ENCODE results near the gene PNCK.

Gene PNCK

DNA sequence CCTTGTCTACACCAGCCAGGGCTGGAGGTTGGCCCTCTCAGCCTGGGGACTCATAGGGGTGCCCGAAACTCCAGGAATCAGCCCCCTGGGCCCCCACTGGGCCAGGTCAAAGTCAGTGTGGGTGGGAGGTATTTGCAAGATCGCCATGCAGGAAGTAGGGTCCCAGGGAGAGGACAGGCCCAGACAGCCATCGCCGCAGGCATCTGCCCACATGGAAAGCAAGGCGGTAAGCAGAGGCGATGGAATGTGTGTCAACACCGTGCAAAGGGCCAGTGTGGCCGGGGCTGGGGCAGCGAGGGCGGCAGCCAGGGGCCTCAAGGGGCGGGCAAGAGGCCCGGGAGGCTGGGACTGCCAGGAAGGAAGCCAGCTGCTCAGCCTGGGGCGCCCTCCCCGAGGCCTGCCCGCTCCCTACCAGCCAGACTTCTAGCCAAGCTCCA is 45.9 kb downstream of the PNCK start:
- TF ChIP-seq, protein P1, sequence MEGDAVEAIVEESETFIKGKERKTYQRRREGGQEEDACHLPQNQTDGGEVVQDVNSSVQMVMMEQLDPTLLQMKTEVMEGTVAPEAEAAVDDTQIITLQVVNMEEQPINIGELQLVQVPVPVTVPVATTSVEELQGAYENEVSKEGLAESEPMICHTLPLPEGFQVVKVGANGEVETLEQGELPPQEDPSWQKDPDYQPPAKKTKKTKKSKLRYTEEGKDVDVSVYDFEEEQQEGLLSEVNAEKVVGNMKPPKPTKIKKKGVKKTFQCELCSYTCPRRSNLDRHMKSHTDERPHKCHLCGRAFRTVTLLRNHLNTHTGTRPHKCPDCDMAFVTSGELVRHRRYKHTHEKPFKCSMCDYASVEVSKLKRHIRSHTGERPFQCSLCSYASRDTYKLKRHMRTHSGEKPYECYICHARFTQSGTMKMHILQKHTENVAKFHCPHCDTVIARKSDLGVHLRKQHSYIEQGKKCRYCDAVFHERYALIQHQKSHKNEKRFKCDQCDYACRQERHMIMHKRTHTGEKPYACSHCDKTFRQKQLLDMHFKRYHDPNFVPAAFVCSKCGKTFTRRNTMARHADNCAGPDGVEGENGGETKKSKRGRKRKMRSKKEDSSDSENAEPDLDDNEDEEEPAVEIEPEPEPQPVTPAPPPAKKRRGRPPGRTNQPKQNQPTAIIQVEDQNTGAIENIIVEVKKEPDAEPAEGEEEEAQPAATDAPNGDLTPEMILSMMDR (IDR thresholded peaks at IDR 0.05; ENCODE audit: low read depth, low read length, missing control alignments), result no peak
- DNase-seq (ENCODE audit: low read depth), result no peak
- H3K4me3 ChIP-seq (ENCODE audit: low read depth, low read length), result no peak overlapping the region

DNA sequence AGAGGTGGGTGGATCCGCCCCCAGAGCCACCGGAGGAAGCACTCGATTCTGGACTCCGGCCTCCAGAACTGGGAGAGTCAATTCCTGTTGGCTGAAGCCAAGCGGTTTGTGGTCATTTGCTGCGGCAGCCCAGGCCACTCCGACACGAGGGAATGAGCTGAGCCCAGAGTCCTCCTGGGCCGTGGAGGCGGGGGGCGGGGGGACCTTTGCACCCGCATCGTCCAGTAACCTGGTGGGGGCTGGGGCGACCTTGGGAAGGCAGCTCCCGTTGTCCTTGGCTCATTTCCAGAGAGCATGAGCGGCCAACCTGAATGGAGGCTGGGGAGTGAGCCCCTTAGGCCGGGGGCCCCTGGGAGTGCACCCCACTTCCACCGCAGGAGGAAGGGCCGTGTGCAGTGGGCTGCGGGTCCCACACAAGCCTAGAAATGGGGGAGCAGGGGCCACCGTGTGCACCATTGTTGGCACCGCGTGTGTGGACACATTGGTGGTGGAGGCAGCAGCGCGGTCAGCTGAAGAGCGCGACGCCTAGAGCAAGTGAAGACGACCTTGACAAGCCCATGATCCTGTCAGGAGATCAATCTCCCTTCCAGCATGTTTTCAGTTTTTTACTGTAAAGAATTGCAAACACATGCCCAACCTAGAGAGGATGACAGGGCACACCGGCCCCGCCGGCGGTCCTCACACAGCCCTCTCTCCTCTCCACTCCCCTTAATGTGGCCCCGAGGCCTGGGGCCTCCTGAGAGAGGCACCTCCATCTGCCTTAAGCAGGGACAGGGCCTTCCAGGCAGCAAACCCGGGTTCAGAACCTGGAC is 46.5 kb downstream of the PNCK start:
- TF ChIP-seq, protein P1 (IDR thresholded peaks at IDR 0.05; ENCODE audit: low read depth, low read length, missing control alignments), result no peak
- DNase-seq (ENCODE audit: low read depth), result no peak
- no peak overlapping the region for H3K4me3 ChIP-seq (ENCODE audit: low read depth, low read length)

DNA sequence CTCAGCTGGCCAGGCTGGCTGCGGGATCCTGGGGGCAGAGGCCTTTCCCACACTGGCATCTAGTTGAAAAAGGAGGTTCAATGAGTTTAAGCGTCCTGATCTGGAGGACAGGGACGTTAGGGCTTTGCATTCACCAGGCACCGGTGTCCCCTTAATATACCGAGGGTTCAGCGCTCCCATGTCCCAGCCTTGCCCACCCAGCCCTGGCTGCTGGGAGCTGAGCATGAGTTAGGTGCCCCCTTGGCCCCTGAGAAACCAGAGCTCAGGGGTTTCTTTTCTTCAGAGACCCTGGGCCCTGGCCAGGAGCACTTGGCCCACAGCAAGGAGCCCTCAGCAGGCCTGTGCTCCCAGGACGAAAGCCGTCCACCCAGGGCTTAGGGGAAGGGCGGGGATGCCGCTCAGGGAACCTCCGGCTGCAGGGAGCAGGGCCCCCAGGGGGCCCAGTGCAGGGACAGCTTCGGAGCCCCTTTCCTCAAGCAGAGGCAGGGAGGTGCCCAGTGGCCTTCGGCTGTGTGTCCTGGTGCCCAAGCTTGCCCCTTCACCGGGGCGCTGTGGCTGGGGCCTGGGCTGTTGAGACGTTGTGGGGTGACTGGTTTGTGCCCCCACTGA is 47.5 kb downstream of the PNCK start:
- H3K4me3 ChIP-seq (ENCODE audit: low read depth, low read length), result no peak overlapping the region
- TF ChIP-seq, protein P1 (IDR thresholded peaks at IDR 0.05; ENCODE audit: low read depth, low read length, missing control alignments), result no peak
- no peak for DNase-seq (ENCODE audit: low read depth)

DNA sequence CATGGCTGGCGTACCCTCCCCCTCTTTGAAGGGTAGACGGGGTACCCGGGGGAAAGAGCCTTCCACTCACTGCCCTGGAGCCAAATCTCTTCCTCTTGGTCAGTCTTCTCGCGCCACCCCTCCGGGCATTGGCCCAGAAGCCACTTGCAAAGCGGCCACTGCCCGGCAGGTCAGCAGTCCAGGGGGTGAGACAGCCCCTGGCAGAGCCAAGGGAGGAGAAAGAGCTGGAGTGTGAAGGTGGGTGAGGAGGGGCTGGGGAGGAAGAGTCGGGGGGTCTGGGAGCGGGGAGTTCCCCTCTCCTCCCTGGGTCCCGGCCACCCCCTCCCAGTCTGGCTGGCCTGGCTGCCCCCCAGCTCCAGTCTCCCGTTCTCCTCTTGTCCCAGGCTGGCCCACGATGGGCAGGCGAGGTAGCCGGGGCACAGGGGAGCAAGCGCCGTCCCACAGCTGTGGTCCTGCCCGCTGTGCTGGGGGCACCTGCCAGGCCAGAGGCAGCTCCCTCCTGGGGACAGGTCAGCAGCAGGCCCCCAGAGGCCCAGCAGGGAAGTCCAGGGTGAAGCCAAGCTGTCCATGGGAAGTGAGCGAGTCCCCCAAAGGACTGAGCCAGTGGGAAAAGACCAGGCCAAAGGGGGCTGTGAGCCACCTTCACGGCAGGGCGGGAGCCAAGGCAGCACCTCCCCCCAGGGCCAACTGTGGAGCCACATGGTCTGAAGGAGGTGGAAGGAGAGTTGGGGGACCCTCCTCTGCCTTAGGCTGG is 48.2 kb downstream of the PNCK start:
- no peak overlapping the region for H3K4me3 ChIP-seq (ENCODE audit: low read depth, low read length)
- no peak for DNase-seq (ENCODE audit: low read depth)
- TF ChIP-seq, protein P1 (IDR thresholded peaks at IDR 0.05; ENCODE audit: low read depth, low read length, missing control alignments), result no peak

DNA sequence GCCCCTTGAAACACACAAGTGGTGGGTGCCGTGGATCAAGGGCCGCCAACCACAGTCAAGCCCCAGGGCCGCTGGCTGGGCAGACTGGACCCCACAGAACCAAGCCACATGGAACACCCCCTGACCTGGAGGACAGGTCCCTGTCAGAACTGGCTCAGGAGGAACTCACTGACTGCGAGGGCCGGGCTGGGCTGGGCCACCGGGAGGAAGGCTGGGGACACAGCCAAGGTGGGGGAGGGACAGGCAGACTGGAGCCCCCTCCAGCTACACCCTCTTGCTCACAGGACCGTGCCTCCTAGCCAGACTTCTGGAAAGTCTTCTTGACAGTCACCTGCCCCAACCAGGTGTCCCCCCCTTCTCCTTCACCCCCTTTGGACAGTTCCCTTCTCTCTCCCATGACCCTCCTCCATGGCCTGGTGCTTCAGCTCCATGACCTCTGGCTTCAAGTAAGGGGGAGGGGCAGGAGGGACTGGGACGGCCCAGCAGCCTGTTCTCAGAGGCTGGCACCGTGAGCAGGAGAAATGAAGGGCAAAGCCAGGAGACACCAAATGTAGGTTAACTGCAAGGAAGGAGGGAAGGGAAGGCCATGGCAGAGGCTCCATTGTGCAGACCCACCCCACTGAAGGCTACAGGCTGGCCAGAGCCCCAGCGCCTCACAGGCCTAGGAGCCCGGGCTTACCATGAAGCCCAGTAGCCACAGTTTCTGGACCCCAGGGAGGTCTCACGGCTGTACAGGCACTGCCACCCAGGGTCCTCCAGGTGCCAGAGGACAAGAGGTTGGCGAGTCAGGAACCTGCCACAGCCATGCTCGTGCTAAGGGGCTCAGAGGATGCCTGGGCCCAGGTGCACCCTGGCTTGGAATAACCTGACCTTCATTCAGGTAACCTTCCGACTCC is 49.2 kb downstream of the PNCK start:
- DNase-seq (ENCODE audit: low read depth), result no peak
- TF ChIP-seq, protein P1 (IDR thresholded peaks at IDR 0.05; ENCODE audit: low read depth, low read length, missing control alignments), result no peak
- no peak overlapping the region for H3K4me3 ChIP-seq (ENCODE audit: low read depth, low read length)

DNA sequence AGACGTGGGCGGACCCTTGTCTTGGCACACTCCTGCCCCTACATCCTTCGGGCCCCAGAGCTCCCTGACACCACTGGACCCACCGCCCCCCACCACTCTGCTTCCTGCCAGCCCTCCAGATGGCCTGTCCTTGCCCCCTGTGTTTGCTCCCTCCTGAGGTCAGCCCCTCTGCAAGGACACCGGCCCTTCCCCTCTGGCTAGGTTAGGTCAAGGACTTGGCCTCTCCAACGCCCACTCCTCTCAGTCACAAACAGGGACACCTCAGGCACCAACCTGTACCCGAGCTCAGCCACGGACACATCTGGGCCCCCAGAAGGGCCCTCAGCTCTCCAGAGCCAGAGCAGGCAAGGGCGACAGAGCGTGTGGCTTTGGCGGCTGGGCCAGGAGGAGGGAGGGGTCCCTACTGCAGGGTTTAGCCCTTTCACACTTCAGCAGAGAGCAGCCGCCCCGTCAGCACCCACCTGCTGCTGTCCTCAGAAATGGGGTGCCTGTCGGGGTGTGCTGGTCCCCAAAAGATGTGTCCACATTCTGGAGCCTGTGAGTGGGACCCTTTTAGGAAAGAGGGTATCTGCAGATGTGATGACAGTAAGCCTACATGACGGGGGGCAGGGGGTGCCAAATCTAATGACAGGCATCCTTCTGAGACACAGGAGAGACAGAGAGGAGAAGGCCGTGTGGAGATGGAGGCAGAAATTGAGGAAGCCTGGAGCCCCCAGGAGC is 50.1 kb downstream of the PNCK start:
- H3K4me3 ChIP-seq (ENCODE audit: low read depth, low read length), result no peak overlapping the region
- no peak for DNase-seq (ENCODE audit: low read depth)
- TF ChIP-seq, protein P1 (IDR thresholded peaks at IDR 0.05; ENCODE audit: low read depth, low read length, missing control alignments), result no peak

All from GM12864 (cell line).